GM19397 (cell line): ENCODE data around the gene BTNL9.
"Not testable (repeated sequence)": the region's sequence is repeated elsewhere in the genome, so short reads cannot be mapped to it uniquely, and the experiment has no call there.

ENCODE experiments used
- ATAC-seq: cut with Tn5 transposase; IDR thresholded peaks from one replicate; pipeline ENCODE4 v1.9.1; 2021; ENCODE audit warnings: mild to moderate bottlenecking, moderate library complexity; ENCODE audit not compliant: unreplicated experiment

BTNL9 gene

GRCh38 chr5:181097759-181098491 lies 57.9 kb downstream of the BTNL9 start:
- ATAC-seq = not testable (repeated sequence)

GRCh38 chr5:181098762-181099601 lies 58.9 kb downstream of the BTNL9 start:
- ATAC-seq = no peak

DNA sequence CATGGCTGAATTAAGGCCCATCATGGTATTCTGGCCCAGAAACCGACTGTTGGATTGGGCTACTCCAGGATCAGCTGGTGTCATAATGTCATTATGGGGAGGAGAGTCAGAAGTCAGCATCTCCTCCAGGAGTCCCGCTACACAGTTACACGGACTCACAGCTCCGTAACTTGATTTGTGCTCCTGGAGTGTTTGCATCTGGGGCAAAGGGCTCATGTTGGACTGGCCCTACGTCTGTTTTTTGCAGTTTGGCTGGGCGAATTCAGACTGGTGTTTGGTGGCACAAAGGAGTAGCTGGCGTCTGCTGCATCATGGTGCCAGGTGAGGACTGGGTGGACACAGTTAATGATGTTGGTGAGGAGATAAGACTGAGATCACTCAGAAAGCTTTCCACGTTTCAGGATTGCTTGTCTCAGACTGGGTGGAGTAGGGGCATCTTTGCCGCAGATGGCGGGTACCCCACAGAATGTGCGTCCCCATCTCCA lies 59.6 kb downstream of the BTNL9 start:
- no peak for ATAC-seq

- ATAC-seq = no peak
Observed at GRCh38 chr5:181100121-181100875, 60.2 kb downstream of the BTNL9 start.

DNA sequence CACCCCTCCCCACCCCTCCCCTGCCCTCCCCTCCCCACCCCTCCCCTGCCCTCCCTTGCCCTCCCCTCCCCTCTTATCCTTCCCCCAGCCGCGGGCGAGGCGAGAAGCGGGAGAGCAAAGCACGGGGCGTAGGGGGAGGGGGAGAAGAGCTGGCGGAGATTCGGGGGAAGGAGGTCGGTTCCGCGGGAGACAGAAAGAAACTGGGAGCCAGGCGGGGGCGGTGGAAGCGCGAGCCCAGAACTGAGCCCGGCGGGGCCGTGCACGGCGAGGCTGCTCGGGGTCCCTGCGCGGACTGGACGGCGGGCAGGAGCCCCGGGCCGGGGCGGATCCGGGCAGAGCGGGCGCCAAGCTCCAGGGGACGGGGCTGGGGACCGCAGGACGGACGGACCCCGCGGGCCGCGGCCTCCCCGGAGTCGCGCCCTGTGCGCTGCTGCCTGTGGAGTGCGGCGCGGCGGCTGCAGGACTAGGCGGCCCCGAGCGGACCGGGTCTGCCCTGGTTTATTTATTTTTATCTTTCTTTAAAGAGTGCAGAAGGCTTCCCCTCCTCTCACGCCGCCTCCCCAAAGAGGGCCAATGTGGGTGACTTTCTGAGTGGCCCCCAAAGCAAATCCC lies 61.1 kb downstream of the BTNL9 start:
- ATAC-seq = not testable (repeated sequence)

GRCh38 chr5:181101930-181102674 lies 62.0 kb downstream of the BTNL9 start:
- ATAC-seq = not testable (repeated sequence)

DNA sequence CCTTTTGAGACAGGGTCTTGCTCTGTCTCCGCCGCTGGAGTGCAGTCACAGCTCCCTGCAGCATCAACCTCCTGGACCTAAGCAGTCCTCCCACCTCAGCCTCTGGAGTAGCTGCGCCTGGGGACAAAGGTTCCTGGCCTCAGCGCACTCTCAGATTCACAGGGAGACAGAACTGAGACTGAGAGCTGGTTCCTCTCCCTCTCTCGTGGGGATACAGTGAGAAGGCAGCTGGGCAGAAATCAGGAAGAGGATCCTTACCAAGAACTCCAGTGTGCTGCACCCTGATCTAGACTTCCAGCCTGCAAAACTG lies 64.1 kb downstream of the BTNL9 start:
- not testable (repeated sequence) for ATAC-seq

- ATAC-seq = not testable (repeated sequence)
Observed at GRCh38 chr5:181104606-181105390, 64.7 kb downstream of the BTNL9 start.

- ATAC-seq = no peak
Observed at GRCh38 chr5:181105391-181106025, 65.4 kb downstream of the BTNL9 start.

GRCh38 chr5:181107699-181108098 lies 67.6 kb downstream of the BTNL9 start:
- no peak for ATAC-seq

GRCh38 chr5:181108578-181109165 lies 68.6 kb downstream of the BTNL9 start:
- ATAC-seq = no peak

- ATAC-seq = no peak
Observed at GRCh38 chr5:181109489-181110013, 69.5 kb downstream of the BTNL9 start.

GRCh38 chr5:181111010-181111409 lies 70.9 kb downstream of the BTNL9 start:
- no peak for ATAC-seq
